Calu3 (cell line): ENCODE data around the gene TNFRSF12A. TPM values are rescaled to one million over a fixed set of nuclear protein-coding genes. Genes with fewer than 3 reads are reported as not detected.

Experiments used
- Bru-seq: library from RNA; stranded (reverse); fragments of 400-500 nt; gene quantifications from one replicate; lab custom pipeline; 2021; lab: Mats Ljungman, UMichigan
- BruChase-seq, 2 experiments: library from RNA; stranded (reverse); fragments of 400-500 nt; gene quantifications; one replicate each; lab custom pipeline; 2021; lab: Mats Ljungman, UMichigan
- BruUV-seq: library from RNA; stranded (reverse); fragments of 400-500 nt; replicated peaks from 2 replicates; lab custom pipeline; 2021; lab: Mats Ljungman, UMichigan
- CTCF ChIA-PET: fragments of 300-600 bp; sonication (Branson Sonifier 250); formaldehyde crosslinking; loops from one replicate; lab custom pipeline; 2022; ENCODE audit warnings: antibody characterized with exemption; lab: Charles Lee
- DNase-seq: peaks from one replicate; pipeline ENCODE4 v3.0.0; 2022
- H3K27ac Mint-ChIP-seq: one replicate; pipeline ENCODE4 v1.8.0; 2022; ENCODE audit warnings: mixed read lengths; ENCODE audit not compliant: unreplicated experiment
- H3K27me3 Mint-ChIP-seq: one replicate; pipeline ENCODE4 v1.8.0; 2022; ENCODE audit warnings: mixed read lengths; ENCODE audit not compliant: unreplicated experiment
- H3K36me3 Mint-ChIP-seq: one replicate; pipeline ENCODE4 v1.8.0; 2022; ENCODE audit warnings: mild to moderate bottlenecking, moderate library complexity, mixed read lengths; ENCODE audit not compliant: insufficient read depth, unreplicated experiment
- H3K4me1 Mint-ChIP-seq: one replicate; pipeline ENCODE4 v1.8.0; 2022; ENCODE audit warnings: mild to moderate bottlenecking, low read depth, mixed read lengths; ENCODE audit not compliant: unreplicated experiment
- H3K4me3 Mint-ChIP-seq: one replicate; pipeline ENCODE4 v1.8.0; 2022; ENCODE audit warnings: mild to moderate bottlenecking, low read depth, moderate library complexity, mixed read lengths; ENCODE audit not compliant: unreplicated experiment
- H3K9me3 Mint-ChIP-seq: one replicate; pipeline ENCODE4 v1.8.0; 2022; ENCODE audit warnings: low read depth, mixed read lengths; ENCODE audit not compliant: unreplicated experiment
- CTCF ChIP-seq: fragments of 200-600 bp; IDR thresholded peaks from one replicate; pipeline ENCODE4 v1.8.0; 2022; ENCODE audit warnings: antibody characterized with exemption; ENCODE audit not compliant: unreplicated experiment
- intact Hi-C: fragments of 100-400 bp; cut with micrococcal nuclease; formaldehyde crosslinking; loops from one replicate; pipeline ENCODE4 v1.10.0; 2022; ENCODE audit not compliant: unreplicated experiment
- long read RNA-seq: library from polyadenylated mRNA; stranded (forward); transcript quantifications from one replicate; pipeline ENCODE4 v2.0.0, GENCODE V29; 2022
- total RNA-seq: library from RNA; stranded (reverse); gene quantifications from 2 replicates; pipeline ENCODE4 v1.2.3, GENCODE V29; 2022

The TNFRSF12A gene
- total RNA-seq (478 and 509 TPM in 2 replicates), Bru-seq, nascent RNA (percentile 93 among the genes with signal in this experiment), BruChase-seq, experiment 1, labeled RNA remaining after a 6-hour chase (percentile 99 among the genes with signal in this experiment), BruChase-seq, experiment 2, labeled RNA remaining after a 2-hour chase (percentile 99 among the genes with signal in this experiment)
- long read RNA-seq, transcript TNFRSF12A-202 (3 exons, 881 nt) = minor isoform, 22 of 1,438 reads
- long read RNA-seq, transcript TNFRSF12A-203 (3 exons, 1,678 nt) = minor isoform, 28 of 1,438 reads
- long read RNA-seq, transcript TNFRSF12A-201 (4 exons, 1,033 nt) = major isoform, 1,279 of 1,438 reads
- long read RNA-seq, partial matches to known transcripts = 15 of 1,438 reads
- long read RNA-seq, other reads (novel, unspliced or antisense) = 92 of 1,438 reads

DNA sequence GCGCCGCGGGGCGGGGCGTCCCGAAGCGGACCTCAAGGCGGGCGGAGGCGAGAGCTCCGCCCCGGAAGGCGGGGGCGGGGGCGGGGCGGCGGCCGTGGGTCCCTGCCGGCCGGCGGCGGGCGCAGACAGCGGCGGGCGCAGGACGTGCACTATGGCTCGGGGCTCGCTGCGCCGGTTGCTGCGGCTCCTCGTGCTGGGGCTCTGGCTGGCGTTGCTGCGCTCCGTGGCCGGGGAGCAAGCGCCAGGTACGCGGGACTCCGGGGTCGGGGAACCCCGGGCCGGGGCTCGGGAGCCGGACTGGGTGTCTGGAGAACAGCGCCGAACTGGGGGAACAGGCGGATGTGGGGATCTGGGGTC lies at the start of gene TNFRSF12A:
TNFRSF12A (plus strand) TSS at position 122 of the 357 bp plus-strand sequence; CDS start at position 152, 30 bp downstream.
- Mint-ChIP-seq H3K36me3 (peaks cover 67% of the 10 kb centered on the region), H3K27ac (peak within 1 kb of the TSS; percentile 89), H3K9me3 (no peaks in the 10 kb centered on the region), H3K27me3 (no peaks in the 10 kb centered on the region), H3K4me1 (peaks cover 35% of the 10 kb centered on the region), H3K4me3 (peak within 1 kb of the TSS; percentile 80)
- no TSS peak for BruUV-seq
- peak; percentile 90 for DNase-seq
- peak; percentile 26 for TF ChIP-seq CTCF
- intact Hi-C loops = loop anchor here (1.0 kb wide), 1 partner anchor 13 kb away; no protein-coding TSS in a partner anchor
- CTCF ChIA-PET = interaction anchor here (0.7 to 7.8 kb wide), 6 partner anchors 8 to 50 kb away, joined by 3 to 126 read pairs (median 6); no protein-coding TSS in a partner anchor

GRCh38 chr16:2970563-2970962 lies 49.6 kb upstream of the TNFRSF12A start:
- Mint-ChIP-seq H3K9me3 (no peaks in the 10 kb centered on the region), H3K27me3 (peaks cover 19% of the 10 kb centered on the region), H3K4me3 (peak overlapping the region; percentile 83), H3K27ac (peak overlapping the region; percentile 72), H3K4me1 (peaks cover 25% of the 10 kb centered on the region), H3K36me3 (peaks cover 60% of the 10 kb centered on the region)
- DNase-seq = no peak
- CTCF ChIA-PET = interaction anchor here (0.9 to 1.3 kb wide), 9 partner anchors 8 to 288 kb away, joined by 3 to 10 read pairs (median 4); partner anchors contain the start of genes KCTD5, PKMYT1 and TNFRSF12A
- intact Hi-C loops = no loop called here
- TF ChIP-seq CTCF = no peak
- BruUV-seq = no TSS peak

DNA sequence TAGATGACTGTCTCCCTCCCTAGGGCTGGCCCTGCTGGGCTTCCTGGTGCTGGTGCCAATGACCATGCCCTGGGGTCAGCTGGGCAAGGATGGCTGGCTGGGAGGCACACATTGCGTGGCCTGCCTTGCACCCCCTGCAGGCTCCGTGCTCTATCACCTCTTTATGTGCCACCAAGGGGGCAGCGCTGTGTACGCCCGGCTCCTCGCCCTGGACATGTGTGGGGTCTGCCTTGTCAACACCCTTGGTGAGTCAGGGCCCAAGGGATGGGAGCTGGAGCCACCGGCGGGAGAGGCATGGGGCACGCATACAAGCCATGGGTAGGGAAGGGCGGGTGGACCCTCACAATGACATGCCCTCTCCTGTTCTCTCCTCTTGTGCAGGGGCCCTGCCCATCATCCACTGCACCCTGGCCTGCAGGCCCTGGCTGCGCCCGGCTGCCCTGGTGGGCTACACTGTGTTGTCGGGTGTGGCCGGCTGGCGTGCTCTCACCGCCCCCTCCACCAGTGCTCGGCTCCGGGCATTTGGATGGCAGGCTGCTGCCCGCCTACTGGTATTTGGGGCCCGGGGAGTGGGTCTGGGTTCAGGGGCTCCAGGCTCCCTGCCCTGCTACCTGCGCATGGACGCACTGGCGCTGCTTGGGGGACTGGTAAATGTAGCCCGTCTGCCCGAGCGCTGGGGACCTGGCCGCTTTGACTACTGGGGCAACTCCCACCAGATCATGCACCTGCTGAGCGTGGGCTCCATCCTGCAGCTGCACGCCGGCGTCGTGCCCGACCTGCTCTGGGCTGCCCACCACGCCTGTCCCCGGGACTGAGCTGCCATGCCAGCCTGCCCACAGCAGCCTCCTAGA lies 48.8 kb upstream of the TNFRSF12A start:
- no peak for DNase-seq
- CTCF ChIA-PET = no interaction called here
- BruUV-seq = no TSS peak
- intact Hi-C loops = no loop called here
- Mint-ChIP-seq H3K27ac (peak overlapping the region; percentile 72), H3K36me3 (peaks cover 68% of the 10 kb centered on the region), H3K4me1 (peaks cover 25% of the 10 kb centered on the region), H3K4me3 (peak overlapping the region; percentile 83), H3K27me3 (peaks cover 12% of the 10 kb centered on the region), H3K9me3 (no peaks in the 10 kb centered on the region)
- TF ChIP-seq CTCF = peak; percentile 3
